ENCODE data around the gene PLEK.

- no peak for TF ChIP-seq CTCF (IDR thresholded peaks at IDR 0.05)
- no peak for TF ChIP-seq POLR2A (IDR thresholded peaks at IDR 0.05)
Observed at GRCh38 chr2:68386365-68386764, 21.3 kb downstream of the PLEK start.
